OCI-LY7 (cell line): Measurements from ENCODE around the gene DEGS2. TPM values are rescaled to one million over a fixed set of nuclear protein-coding genes. Genes with fewer than 3 reads are reported as not detected.

Experiments
- BruUV-seq: library from RNA; stranded (reverse); fragments of 400-500 nt; replicated peaks from 2 replicates; lab custom pipeline; 2021; lab: Mats Ljungman, UMichigan
- CTCF ChIA-PET: fragments of 300-600 bp; sonication (Branson Sonifier 250); formaldehyde crosslinking; loops from one replicate; lab custom pipeline; 2022; ENCODE audit warnings: antibody characterized with exemption; ENCODE audit not compliant: unreplicated experiment; lab: Charles Lee
- POLR2A ChIA-PET: fragments of 300-600 bp; sonication (Branson Sonifier 250); formaldehyde crosslinking; loops from one replicate; lab custom pipeline; 2022; ENCODE audit warnings: antibody characterized with exemption; lab: Charles Lee
- DNase-seq: peaks from one replicate; pipeline ENCODE4 v3.0.0-alpha.2; 2015; ENCODE audit warnings: low spot score
- H2AFZ ChIP-seq: fragments of 200-600 bp; sonication (generic), shearing (Covaris generic); 2 replicates; pipeline ENCODE4 v1.6.1; 2014; ENCODE audit warnings: mild to moderate bottlenecking, antibody characterized with exemption, low read length, moderate library complexity
- H3K27ac ChIP-seq: fragments of 200-600 bp; sonication (generic); 2 replicates; pipeline ENCODE4 v1.5.1; 2014; ENCODE audit warnings: mixed run types, low read depth, mild to moderate bottlenecking, moderate library complexity, low read length, inconsistent platforms; ENCODE audit not compliant: poor library complexity, severe bottlenecking
- H3K36me3 ChIP-seq: fragments of 200-600 bp; sonication (generic); 2 replicates; pipeline ENCODE4 v1.6.1; 2014; ENCODE audit warnings: mild to moderate bottlenecking, antibody characterized with exemption, low read length, moderate library complexity, mixed read lengths; ENCODE audit not compliant: insufficient read depth
- H3K4me1 ChIP-seq: fragments of 200-600 bp; sonication (generic); 2 replicates; pipeline ENCODE4 v1.5.1; 2014; ENCODE audit warnings: mild to moderate bottlenecking, low read length; ENCODE audit not compliant: insufficient read depth, poor library complexity, severe bottlenecking
- H3K4me2 ChIP-seq: fragments of 200-600 bp; sonication (generic); 2 replicates; pipeline ENCODE4 v1.6.1; 2014; ENCODE audit warnings: mild to moderate bottlenecking, low read length
- H3K4me3 ChIP-seq: fragments of 200-600 bp; sonication (generic); 2 replicates; pipeline ENCODE4 v1.5.1; 2014; ENCODE audit warnings: mild to moderate bottlenecking, low read depth, low read length; ENCODE audit not compliant: poor library complexity, severe bottlenecking
- H3K79me2 ChIP-seq: fragments of 200-600 bp; sonication (generic); 2 replicates; pipeline ENCODE4 v1.6.1; 2016; ENCODE audit warnings: low read depth, mild to moderate bottlenecking, low read length, moderate library complexity, mixed read lengths; ENCODE audit not compliant: insufficient read depth
- H3K9me2 ChIP-seq: fragments of 200-600 bp; sonication (generic); 2 replicates; pipeline ENCODE4 v1.6.1; 2016; ENCODE audit warnings: mild to moderate bottlenecking, low read length, mixed read lengths; ENCODE audit not compliant: insufficient read depth
- H3K9me3 ChIP-seq: fragments of 200-600 bp; sonication (generic); 2 replicates; pipeline ENCODE4 v1.6.1; 2014; ENCODE audit warnings: mild to moderate bottlenecking, mixed run types, low read length, mixed read lengths
- H4K20me1 ChIP-seq: fragments of 200-600 bp; sonication (generic); 2 replicates; pipeline ENCODE4 v1.6.1; 2014; ENCODE audit warnings: mild to moderate bottlenecking, antibody characterized with exemption, low read length, moderate library complexity, mixed read lengths; ENCODE audit not compliant: insufficient read depth
- CTCF ChIP-seq: fragments of 200-600 bp; sonication (generic); conservative IDR thresholded peaks from 2 replicates; pipeline ENCODE4 v1.5.1; 2014; ENCODE audit warnings: mild to moderate bottlenecking, antibody characterized with exemption, low read length, moderate library complexity, mixed read lengths
- EZH2phosphoT487 ChIP-seq: fragments of 200-600 bp; sonication (generic); IDR thresholded peaks from 2 replicates; pipeline ENCODE4 v1.6.1; 2018; ENCODE audit warnings: low read depth, borderline replicate concordance, mild to moderate bottlenecking, mixed run types, antibody characterized with exemption, low read length, moderate library complexity, mixed read lengths
- intact Hi-C: fragments of 100-400 bp; cut with micrococcal nuclease; formaldehyde crosslinking; loops from one replicate; pipeline ENCODE4 v1.10.0; 2022; ENCODE audit not compliant: unreplicated experiment
- total RNA-seq, 2 experiments: library from RNA; depleted of rRNA in 1 of 2; stranded (reverse); fragments of >200 nt in 1 of 2; shearing (Covaris generic) in 1 of 2; gene quantifications; 2 replicates each; pipeline ENCODE4 v1.2.3, GENCODE V29; 2014 to 2022

DEGS2 gene
- total RNA-seq, 2 experiments from 2014 or later, result 8.3 to 14.6 TPM

- ChIA-PET POLR2A (interaction anchor here (0.7 to 1.6 kb wide), 5 partner anchors 26 to 44 kb away, joined by 3 to 7 read pairs (median 4); partner anchors contain the start of gene DEGS2), CTCF (interaction anchor here (0.6 to 1.5 kb wide), 6 partner anchors 20 to 135 kb away, joined by 4 to 9 read pairs (median 4); partner anchors contain the start of gene EVL)
- TF ChIP-seq CTCF, result no peak
- TF ChIP-seq EZH2phosphoT487, result no peak
- H3K4me3 ChIP-seq, result peak overlapping the region; percentile 65
- H3K9me2 ChIP-seq, result no peaks in the 10 kb centered on the region
- H3K79me2 ChIP-seq, result no peaks in the 10 kb centered on the region
- H3K4me2 ChIP-seq, result peak overlapping the region; percentile 90
- DNase-seq, result no peak
- H3K4me1 ChIP-seq, result peaks cover 17% of the 10 kb centered on the region
- no peaks in the 10 kb centered on the region for H3K9me3 ChIP-seq
- H2AFZ ChIP-seq, result peak overlapping the region; percentile 87
- no peaks in the 10 kb centered on the region for H3K36me3 ChIP-seq
- H4K20me1 ChIP-seq, result no peaks in the 10 kb centered on the region
- BruUV-seq, result TSS peak; percentile 88
- intact Hi-C loops, result loop anchor here (2.0 kb wide), 4 partner anchors 23 to 135 kb away; partner anchors contain the start of gene EVL
- peak overlapping the region; percentile 31 for H3K27ac ChIP-seq
Observed at GRCh38 chr14:100192250-100192671, 32.8 kb upstream of the DEGS2 start.

GRCh38 chr14:100191584-100192249, 32.3 kb upstream of the DEGS2 start:
- no peak for DNase-seq
- BruUV-seq, result no TSS peak
- Histone ChIP-seq H3K4me1 (peaks cover 17% of the 10 kb centered on the region), H3K4me3 (peak overlapping the region; percentile 65), H3K36me3 (no peaks in the 10 kb centered on the region), H3K79me2 (no peaks in the 10 kb centered on the region), H4K20me1 (no peaks in the 10 kb centered on the region), H2AFZ (peak overlapping the region; percentile 87; the same call in 1 of the 2 replicates), H3K4me2 (peak overlapping the region; percentile 90), H3K9me2 (no peaks in the 10 kb centered on the region), H3K27ac (no peak overlapping the region), H3K9me3 (no peaks in the 10 kb centered on the region)
- CTCF ChIA-PET, result interaction anchor here (0.6 to 1.5 kb wide), 3 partner anchors 104 to 134 kb away, joined by 4 to 5 read pairs (median 4); partner anchors contain the start of gene EVL
- no peak for TF ChIP-seq CTCF
- TF ChIP-seq EZH2phosphoT487, result no peak
- POLR2A ChIA-PET, result interaction anchor here (0.7 to 1.5 kb wide), 4 partner anchors 18 to 210 kb away, joined by 3 to 4 read pairs (median 3); no protein-coding TSS in a partner anchor
- intact Hi-C loops, result loop anchor here (2.0 kb wide), 4 partner anchors 23 to 135 kb away; partner anchors contain the start of gene EVL

- intact Hi-C loops, result no loop called here
- H3K36me3 ChIP-seq, result no peaks in the 10 kb centered on the region
- no TSS peak for BruUV-seq
- H2AFZ ChIP-seq, result no peak overlapping the region
- H3K4me3 ChIP-seq, result no peak overlapping the region
- H3K9me3 ChIP-seq, result no peaks in the 10 kb centered on the region
- CTCF ChIA-PET, result no interaction called here
- no peak for DNase-seq
- POLR2A ChIA-PET, result interaction anchor here (0.6 to 1.5 kb wide), 3 partner anchors 15 to 209 kb away, joined by 3 read pairs; no protein-coding TSS in a partner anchor
- peaks cover 17% of the 10 kb centered on the region for H3K4me1 ChIP-seq
- H3K27ac ChIP-seq, result no peak overlapping the region
- no peak overlapping the region for H3K4me2 ChIP-seq
- TF ChIP-seq EZH2phosphoT487, result no peak
- TF ChIP-seq CTCF, result no peak
- no peaks in the 10 kb centered on the region for H3K79me2 ChIP-seq
- H3K9me2 ChIP-seq, result no peaks in the 10 kb centered on the region
- H4K20me1 ChIP-seq, result no peaks in the 10 kb centered on the region
Observed at GRCh38 chr14:100190126-100190525, 30.7 kb upstream of the DEGS2 start.
